ENCODE measurements around the gene FAM98C.

Gene FAM98C

GRCh38 chr19:38457202-38457601 is 54.3 kb downstream of the FAM98C start:
- no peak for DNase-seq (ENCODE audit: low spot score)

- DNase-seq (ENCODE audit: low spot score), result no peak
Observed at GRCh38 chr19:38457690-38458405, 55.0 kb downstream of the FAM98C start.
